GM18511 (cell line): ENCODE results near the gene MYO7B.

Experiments used
- ATAC-seq: cut with Tn5 transposase; IDR thresholded peaks from one replicate; pipeline ENCODE4 v1.9.1; 2021; ENCODE audit warnings: mild to moderate bottlenecking, moderate library complexity; ENCODE audit not compliant: unreplicated experiment

Gene MYO7B

GRCh38 chr2:127674241-127675209, 139.0 kb downstream of the MYO7B start:
- no peak for ATAC-seq

GRCh38 chr2:127675331-127676261, 140.1 kb downstream of the MYO7B start, which contains the start of gene LIMS2:
TSS of gene LIMS2 (minus strand) at chr2:127675530. CDS start at chr2:127675024, 506 bp downstream.
- ATAC-seq, result no peak

- ATAC-seq, result no peak
These were observed 141.4 kb downstream of the MYO7B start for GRCh38 chr2:127676906-127677305.

- ATAC-seq, result no peak
These were observed 143.0 kb downstream of the MYO7B start for GRCh38 chr2:127678531-127678930.

- no peak for ATAC-seq
These were observed 143.5 kb downstream of the MYO7B start for GRCh38 chr2:127678991-127679390.

- ATAC-seq, result no peak
These were observed 144.3 kb downstream of the MYO7B start for GRCh38 chr2:127679680-127680361.

- ATAC-seq, result no peak
These were observed 145.3 kb downstream of the MYO7B start for GRCh38 chr2:127680706-127681287.

GRCh38 chr2:127681288-127681804, 145.9 kb downstream of the MYO7B start:
- no peak for ATAC-seq

GRCh38 chr2:127681976-127682857, 146.7 kb downstream of the MYO7B start:
- ATAC-seq, result no peak

GRCh38 chr2:127683056-127683455, 147.6 kb downstream of the MYO7B start:
- ATAC-seq, result no peak

GRCh38 chr2:127683757-127684156, 148.3 kb downstream of the MYO7B start:
- no peak for ATAC-seq

- no peak for ATAC-seq
These were observed 150.1 kb downstream of the MYO7B start for GRCh38 chr2:127685410-127686080.
